ENCODE data around the gene TANC1. TPM values are rescaled to one million over a fixed set of nuclear protein-coding genes. Genes with fewer than 3 reads are reported as not detected.

TANC1 gene
- total and polyA plus RNA-seq, 2 donors (not counting 3 experiments of a cell fraction or from before 2014, with no cell fraction given) = 58.9 to 99.4 TPM

DNA sequence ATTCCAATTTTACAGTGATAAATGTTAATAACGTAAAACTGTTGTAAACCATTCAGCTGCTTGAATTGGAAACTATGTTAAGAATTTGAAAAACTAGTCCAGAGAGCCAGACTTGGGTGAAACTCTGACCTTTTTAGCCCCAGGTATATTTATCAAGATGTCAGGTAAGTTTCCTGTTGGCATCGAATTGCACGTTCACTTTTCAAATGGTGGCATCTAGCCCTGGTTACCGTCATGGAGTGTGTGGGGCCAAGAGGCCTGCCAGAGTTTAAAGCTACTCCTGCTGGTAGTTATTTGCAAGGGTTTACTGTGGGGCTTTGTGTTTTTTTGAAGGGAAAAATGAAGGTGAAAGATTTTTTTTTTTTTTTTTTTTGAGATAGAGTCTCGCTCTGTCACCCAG, 208.1 kb downstream of the TANC1 start:
- ChIA-PET POLR2A (interaction anchor here (1.6 kb wide), 1 partner anchor 26 kb away, joined by 3 read pairs; no protein-coding TSS in a partner anchor), CTCF (interaction anchor here (0.6 to 1.5 kb wide), 2 partner anchors 8 to 51 kb away, joined by 3 read pairs; no protein-coding TSS in a partner anchor)
- no peaks in the 10 kb centered on the region for H4K20me1 ChIP-seq (replicated peaks; ENCODE audit: control insufficient read depth, extremely low read depth, insufficient read depth, low read length)
- TF ChIP-seq, protein P1, sequence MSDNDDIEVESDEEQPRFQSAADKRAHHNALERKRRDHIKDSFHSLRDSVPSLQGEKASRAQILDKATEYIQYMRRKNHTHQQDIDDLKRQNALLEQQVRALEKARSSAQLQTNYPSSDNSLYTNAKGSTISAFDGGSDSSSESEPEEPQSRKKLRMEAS (IDR thresholded peaks at IDR 0.05; ENCODE audit: insufficient read depth, insufficient read length) = no peak
- TF ChIP-seq MYC (IDR thresholded peaks at IDR 0.05; ENCODE audit: low read depth, low read length) (no peak), EZH2 (IDR thresholded peaks at IDR 0.05; ENCODE audit: borderline replicate concordance, low read depth, low read length, severe bottlenecking) (no peak), GATA2 (IDR thresholded peaks at IDR 0.05; ENCODE audit: insufficient read depth, insufficient read length, low read depth, low read length) (no peak), POLR2AphosphoS5 (IDR thresholded peaks at IDR 0.05; ENCODE audit: insufficient read depth, low read depth, low read length) (no peak), JUN (IDR thresholded peaks at IDR 0.05; ENCODE audit: borderline replicate concordance, insufficient read depth, insufficient read length, low read depth) (no peak), POLR2A (IDR thresholded peaks at IDR 0.05; ENCODE audit: low read depth, low read length) (no peak), FOS (IDR thresholded peaks at IDR 0.05; ENCODE audit: borderline replicate concordance, insufficient read depth, low read length) (no peak)
- TF ChIP-seq, protein P2, sequence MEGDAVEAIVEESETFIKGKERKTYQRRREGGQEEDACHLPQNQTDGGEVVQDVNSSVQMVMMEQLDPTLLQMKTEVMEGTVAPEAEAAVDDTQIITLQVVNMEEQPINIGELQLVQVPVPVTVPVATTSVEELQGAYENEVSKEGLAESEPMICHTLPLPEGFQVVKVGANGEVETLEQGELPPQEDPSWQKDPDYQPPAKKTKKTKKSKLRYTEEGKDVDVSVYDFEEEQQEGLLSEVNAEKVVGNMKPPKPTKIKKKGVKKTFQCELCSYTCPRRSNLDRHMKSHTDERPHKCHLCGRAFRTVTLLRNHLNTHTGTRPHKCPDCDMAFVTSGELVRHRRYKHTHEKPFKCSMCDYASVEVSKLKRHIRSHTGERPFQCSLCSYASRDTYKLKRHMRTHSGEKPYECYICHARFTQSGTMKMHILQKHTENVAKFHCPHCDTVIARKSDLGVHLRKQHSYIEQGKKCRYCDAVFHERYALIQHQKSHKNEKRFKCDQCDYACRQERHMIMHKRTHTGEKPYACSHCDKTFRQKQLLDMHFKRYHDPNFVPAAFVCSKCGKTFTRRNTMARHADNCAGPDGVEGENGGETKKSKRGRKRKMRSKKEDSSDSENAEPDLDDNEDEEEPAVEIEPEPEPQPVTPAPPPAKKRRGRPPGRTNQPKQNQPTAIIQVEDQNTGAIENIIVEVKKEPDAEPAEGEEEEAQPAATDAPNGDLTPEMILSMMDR (IDR thresholded peaks at IDR 0.05; ENCODE audit: extremely low read depth in 1 of 2, insufficient read depth in 1 of 2, low read depth in 1 of 2, low read length in 2 of 2) = no peak
- no TSS peak for BruUV-seq (replicated peaks)
- H3K36me3 ChIP-seq (ENCODE audit: control insufficient read depth in 2 of 2, extremely low read depth in 1 of 2, insufficient read depth in 2 of 2, low read length in 2 of 2) = peaks cover 22 to 44% of the 10 kb centered on the region in 2 experiments
- peaks cover 2% of the 10 kb centered on the region for H3K4me1 ChIP-seq (ENCODE audit: control insufficient read depth, extremely low read depth, insufficient read depth, low read length)
- H3K79me2 ChIP-seq (ENCODE audit: control insufficient read depth, insufficient read depth, low read length) = no peaks in the 10 kb centered on the region
- H3K27ac ChIP-seq (ENCODE audit: insufficient read depth, low read depth, low read length) = no peak overlapping the region
- H2AFZ ChIP-seq (ENCODE audit: low read depth, low read length) = no peak overlapping the region
- H3K27me3 ChIP-seq (ENCODE audit: control insufficient read depth in 2 of 2, insufficient read depth in 2 of 2, low read length in 2 of 2) = no peaks in the 10 kb centered on the region
- H3K9me1 ChIP-seq (replicated peaks; ENCODE audit: control insufficient read depth, extremely low read depth, insufficient read depth, low read length) = no peaks in the 10 kb centered on the region
- H3K4me2 ChIP-seq (ENCODE audit: insufficient read depth, low read length) = no peak overlapping the region
- dilution Hi-C loops (cut with MboI; ENCODE audit: extremely low pct_ligation_motif_present, low sequenced_read_pairs) (no loop called here), intact Hi-C loops (cut with micrococcal nuclease) (no loop called here)
- DNase-seq (ENCODE audit: low read depth, low spot score) (no peak), FAIRE-seq (no peak)
- no peak overlapping the region for H3K4me3 ChIP-seq (replicated peaks in 1 of 3; ENCODE audit: insufficient read depth in 1 of 3, low read depth in 1 of 3, low read length in 3 of 3)
- H3K9me3 ChIP-seq (replicated peaks; ENCODE audit: control insufficient read depth, insufficient read depth, low read length) = no peaks in the 10 kb centered on the region
- no peak overlapping the region for H3K9ac ChIP-seq (replicated peaks; ENCODE audit: extremely low read depth, insufficient read depth, low read length)
